ENCODE results near the gene RFC4. TPM values are rescaled to one million over a fixed set of nuclear protein-coding genes. Genes with fewer than 3 reads are reported as not detected.

Gene RFC4

DNA sequence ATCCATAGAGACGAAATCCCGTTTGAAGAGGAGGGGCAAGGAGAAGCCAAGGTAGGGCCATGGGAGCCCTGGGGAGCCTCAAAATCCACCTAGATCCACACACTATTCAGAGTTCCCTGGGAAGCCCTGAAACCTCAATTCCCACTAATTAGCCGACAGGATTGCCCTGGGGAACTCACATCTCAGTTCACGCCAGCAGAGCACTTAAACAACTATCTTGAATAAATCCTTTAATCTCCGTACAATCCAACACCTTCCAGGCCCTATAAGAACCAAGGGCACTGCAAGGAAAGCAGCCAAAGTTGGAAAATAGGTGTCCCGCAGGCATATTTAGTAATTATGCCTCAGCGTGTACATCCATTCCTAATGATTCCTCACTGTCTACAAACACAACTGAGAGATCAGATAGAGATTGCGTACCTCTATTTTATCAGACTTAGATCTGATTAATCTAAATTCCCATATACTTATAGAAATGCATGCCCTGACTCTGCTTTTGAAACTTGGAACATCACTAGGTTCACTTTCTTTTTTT lies 48.5 kb downstream of the RFC4 start:
- H3K4me3 ChIP-seq (ENCODE audit: low read length) = no peak overlapping the region
- H3K4me2 ChIP-seq (ENCODE audit: low read length) = no peak overlapping the region
- H3K27me3 ChIP-seq (ENCODE audit: control insufficient read depth, insufficient read depth, low read length) = peaks cover 3% of the 10 kb centered on the region
- peaks cover 4% of the 10 kb centered on the region for H3K4me1 ChIP-seq (ENCODE audit: control insufficient read depth, insufficient read depth, low read length)
- H3K9ac ChIP-seq (ENCODE audit: low read depth, low read length) = no peak overlapping the region
- no peaks in the 10 kb centered on the region for H3K9me3 ChIP-seq (replicated peaks; ENCODE audit: low read length)
- H3K36me3 ChIP-seq (ENCODE audit: insufficient read depth, low read length) = no peaks in the 10 kb centered on the region

DNA sequence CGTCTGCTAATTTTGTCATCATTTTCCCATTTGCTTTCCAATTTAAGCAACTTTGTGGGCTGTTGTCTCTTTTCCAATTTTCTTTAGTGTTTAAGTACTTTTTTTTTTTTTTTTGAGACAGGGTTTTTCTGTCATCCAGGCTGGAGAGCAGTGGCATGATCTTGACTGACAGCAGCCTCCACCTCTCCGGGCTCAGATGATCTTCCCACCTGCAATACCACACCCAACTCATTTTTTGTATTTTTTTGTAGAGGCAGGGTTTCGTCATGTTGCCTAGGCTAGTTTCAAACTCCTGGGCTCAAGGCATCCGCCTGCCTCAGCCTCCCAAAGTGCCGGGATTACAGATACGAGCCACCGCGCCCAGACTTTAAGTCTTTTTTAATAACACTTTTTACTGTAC lies 49.1 kb downstream of the RFC4 start:
- H3K9ac ChIP-seq (ENCODE audit: low read depth, low read length) = no peak overlapping the region
- H3K9me3 ChIP-seq (replicated peaks; ENCODE audit: low read length) = no peaks in the 10 kb centered on the region
- no peak overlapping the region for H3K4me3 ChIP-seq (ENCODE audit: low read length)

DNA sequence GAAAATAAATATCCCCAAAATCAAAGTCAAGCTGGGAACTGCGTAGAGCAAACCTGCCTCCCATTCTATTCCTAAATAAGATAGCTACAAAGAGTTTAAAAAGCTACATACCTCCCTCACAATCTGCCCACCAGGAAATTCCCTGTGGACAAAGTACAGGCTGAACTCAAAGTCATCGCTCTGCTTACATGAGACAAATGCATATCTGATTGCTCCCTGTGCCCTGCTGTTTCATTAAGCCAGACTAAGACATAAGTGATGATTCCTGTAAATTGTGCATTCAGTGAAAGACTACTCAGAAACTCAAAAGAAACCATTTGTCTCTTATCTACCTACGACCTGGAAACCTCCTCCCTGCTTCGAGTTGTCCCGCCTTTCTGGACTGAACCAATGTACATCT lies 51.4 kb downstream of the RFC4 start:
- H3K36me3 ChIP-seq (ENCODE audit: insufficient read depth, low read length) = no peaks in the 10 kb centered on the region
- H3K4me1 ChIP-seq (ENCODE audit: control insufficient read depth, insufficient read depth, low read length) = peaks cover 4% of the 10 kb centered on the region
- H3K4me3 ChIP-seq (ENCODE audit: low read length) = no peak overlapping the region
- H3K9ac ChIP-seq (ENCODE audit: low read depth, low read length) = no peak overlapping the region
- H3K4me2 ChIP-seq (ENCODE audit: low read length) = no peak overlapping the region
- H3K9me3 ChIP-seq (replicated peaks; ENCODE audit: low read length) = no peaks in the 10 kb centered on the region
- H3K27me3 ChIP-seq (ENCODE audit: control insufficient read depth, insufficient read depth, low read length) = peaks cover 3% of the 10 kb centered on the region

More for the DNA sequence above, 49.1 kb downstream of the RFC4 start:
- no peaks in the 10 kb centered on the region for H3K36me3 ChIP-seq (ENCODE audit: insufficient read depth, low read length)
- peaks cover 3% of the 10 kb centered on the region for H3K27me3 ChIP-seq (ENCODE audit: control insufficient read depth, insufficient read depth, low read length)
- no peak overlapping the region for H3K4me2 ChIP-seq (ENCODE audit: low read length)
- H3K4me1 ChIP-seq (ENCODE audit: control insufficient read depth, insufficient read depth, low read length) = peaks cover 4% of the 10 kb centered on the region

DNA sequence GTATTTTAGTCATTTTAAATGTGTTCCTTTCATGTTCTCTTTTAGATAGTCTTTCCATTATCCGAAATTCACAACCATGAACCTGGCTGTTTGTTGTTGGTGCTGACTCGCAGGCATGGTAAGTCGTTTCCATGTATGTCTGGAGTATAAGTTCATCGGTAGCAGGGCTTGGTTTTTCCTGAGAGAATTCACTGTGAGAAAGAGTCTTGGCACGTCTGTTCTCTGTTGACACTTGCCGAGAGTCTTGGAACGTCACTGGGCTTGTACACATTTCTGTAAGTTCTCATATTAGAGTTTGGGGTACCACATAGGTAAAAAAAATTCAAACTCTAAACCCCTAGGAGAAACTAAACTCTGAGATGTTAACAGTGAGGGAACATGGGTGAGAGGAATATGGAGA lies 52.3 kb downstream of the RFC4 start:
- Histone ChIP-seq H3K4me2 (ENCODE audit: low read length) (no peak overlapping the region), H3K4me3 (ENCODE audit: low read length) (no peak overlapping the region), H3K9me3 (replicated peaks; ENCODE audit: low read length) (no peaks in the 10 kb centered on the region), H3K4me1 (ENCODE audit: control insufficient read depth, insufficient read depth, low read length) (peaks cover 4% of the 10 kb centered on the region), H3K36me3 (ENCODE audit: insufficient read depth, low read length) (no peaks in the 10 kb centered on the region), H3K9ac (ENCODE audit: low read depth, low read length) (no peak overlapping the region), H3K27me3 (ENCODE audit: control insufficient read depth, insufficient read depth, low read length) (peaks cover 3% of the 10 kb centered on the region)

DNA sequence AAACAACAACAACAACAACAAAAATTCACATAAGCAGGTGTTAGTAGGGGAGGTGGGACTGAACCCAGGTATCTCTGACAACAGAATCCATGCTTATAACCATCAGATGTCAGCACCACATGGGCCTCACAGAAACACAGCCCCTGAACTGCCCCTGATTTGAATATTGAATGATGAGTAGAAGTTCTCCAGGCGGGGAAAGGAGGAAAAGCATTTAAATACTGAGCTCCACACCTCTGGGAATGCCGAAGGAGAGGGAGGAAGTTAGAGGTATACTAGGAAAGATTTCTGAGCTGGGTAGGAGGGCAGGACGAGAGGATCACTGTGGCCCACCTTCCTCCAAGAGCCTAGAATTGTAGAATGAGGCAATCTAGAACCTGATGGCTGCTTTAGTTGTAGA lies 54.8 kb downstream of the RFC4 start:
- Histone ChIP-seq H3K4me3 (ENCODE audit: low read length) (no peak overlapping the region), H3K4me2 (ENCODE audit: low read length) (no peak overlapping the region), H3K4me1 (ENCODE audit: control insufficient read depth, insufficient read depth, low read length) (peaks cover 4% of the 10 kb centered on the region), H3K27me3 (ENCODE audit: control insufficient read depth, insufficient read depth, low read length) (no peaks in the 10 kb centered on the region), H3K36me3 (ENCODE audit: insufficient read depth, low read length) (no peaks in the 10 kb centered on the region), H3K9ac (ENCODE audit: low read depth, low read length) (no peak overlapping the region), H3K9me3 (replicated peaks; ENCODE audit: low read length) (no peaks in the 10 kb centered on the region)

DNA sequence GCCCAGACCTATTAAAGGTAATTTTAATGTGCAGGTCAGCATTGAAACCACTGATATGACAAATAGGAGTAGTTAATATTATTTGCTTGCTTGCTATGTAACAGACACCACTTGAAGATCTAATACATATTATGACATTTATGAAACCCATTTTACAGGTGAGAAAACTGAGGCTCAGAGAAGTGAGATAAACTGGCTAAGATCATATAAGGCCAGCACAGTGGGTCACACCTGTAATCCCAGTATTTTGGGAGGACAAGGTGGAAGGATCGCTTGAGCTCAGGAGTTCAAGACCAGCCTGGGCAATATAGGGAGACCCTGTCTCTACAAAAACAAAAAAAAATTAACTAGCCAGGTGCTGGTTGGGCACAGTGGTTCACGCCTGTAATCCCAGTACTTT lies 56.0 kb downstream of the RFC4 start:
- Histone ChIP-seq H3K9me3 (replicated peaks; ENCODE audit: low read length) (no peaks in the 10 kb centered on the region), H3K4me3 (ENCODE audit: low read length) (no peak overlapping the region), H3K36me3 (ENCODE audit: insufficient read depth, low read length) (no peaks in the 10 kb centered on the region), H3K27me3 (ENCODE audit: control insufficient read depth, insufficient read depth, low read length) (no peaks in the 10 kb centered on the region), H3K4me2 (ENCODE audit: low read length) (no peak overlapping the region), H3K4me1 (ENCODE audit: control insufficient read depth, insufficient read depth, low read length) (peaks cover 8% of the 10 kb centered on the region), H3K9ac (ENCODE audit: low read depth, low read length) (no peak overlapping the region)

DNA sequence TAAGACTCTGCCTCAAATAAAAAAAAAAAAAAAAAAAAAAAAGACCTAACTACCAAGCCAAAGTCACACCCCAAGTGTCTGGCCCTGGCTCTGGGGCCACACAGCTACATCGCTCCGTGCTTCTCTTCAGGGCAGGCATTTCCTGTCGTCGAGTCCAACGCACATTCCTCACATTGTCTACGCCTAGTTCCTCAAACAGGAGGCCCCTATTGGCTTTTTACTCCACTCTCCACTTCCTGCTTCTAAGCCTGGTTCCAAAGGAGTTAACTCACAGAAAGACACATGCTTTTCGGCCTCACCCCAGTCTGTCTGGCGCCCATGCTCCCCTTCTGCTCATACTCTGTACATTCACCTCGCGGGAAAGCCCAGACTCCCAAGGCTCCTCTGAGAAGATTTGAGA lies 60.3 kb downstream of the RFC4 start:
- no peaks in the 10 kb centered on the region for H3K27me3 ChIP-seq (ENCODE audit: control insufficient read depth, insufficient read depth, low read length)
- H3K4me2 ChIP-seq (ENCODE audit: low read length) = peak overlapping the region; percentile 5
- no peaks in the 10 kb centered on the region for H3K9me3 ChIP-seq (replicated peaks; ENCODE audit: low read length)
- no peak overlapping the region for H3K4me3 ChIP-seq (ENCODE audit: low read length)
- H3K4me1 ChIP-seq (ENCODE audit: control insufficient read depth, insufficient read depth, low read length) = peaks cover 4% of the 10 kb centered on the region
- no peak overlapping the region for H3K9ac ChIP-seq (ENCODE audit: low read depth, low read length)
- H3K36me3 ChIP-seq (ENCODE audit: insufficient read depth, low read length) = no peaks in the 10 kb centered on the region

DNA sequence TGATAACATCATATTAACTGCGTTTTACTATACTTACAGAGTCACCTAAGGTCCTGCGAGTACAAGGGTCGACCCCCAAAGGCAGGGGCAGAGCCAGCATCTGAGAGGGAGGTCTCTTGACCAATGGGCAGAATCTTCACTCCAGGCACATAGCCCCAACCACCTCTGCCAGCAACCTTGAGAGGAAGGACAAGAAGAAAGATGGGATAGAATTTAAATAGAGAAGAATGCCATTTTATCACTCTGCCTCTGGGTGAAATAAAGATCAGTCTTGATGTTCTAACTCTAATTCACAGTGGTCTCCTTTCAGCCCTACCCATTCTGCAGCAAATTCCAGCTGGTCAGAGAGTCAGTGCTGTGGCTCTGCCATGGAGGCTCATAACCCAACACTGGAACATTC lies 62.6 kb downstream of the RFC4 start:
- Histone ChIP-seq H3K4me2 (ENCODE audit: low read length) (no peak overlapping the region), H3K9me3 (replicated peaks; ENCODE audit: low read length) (no peaks in the 10 kb centered on the region)

DNA sequence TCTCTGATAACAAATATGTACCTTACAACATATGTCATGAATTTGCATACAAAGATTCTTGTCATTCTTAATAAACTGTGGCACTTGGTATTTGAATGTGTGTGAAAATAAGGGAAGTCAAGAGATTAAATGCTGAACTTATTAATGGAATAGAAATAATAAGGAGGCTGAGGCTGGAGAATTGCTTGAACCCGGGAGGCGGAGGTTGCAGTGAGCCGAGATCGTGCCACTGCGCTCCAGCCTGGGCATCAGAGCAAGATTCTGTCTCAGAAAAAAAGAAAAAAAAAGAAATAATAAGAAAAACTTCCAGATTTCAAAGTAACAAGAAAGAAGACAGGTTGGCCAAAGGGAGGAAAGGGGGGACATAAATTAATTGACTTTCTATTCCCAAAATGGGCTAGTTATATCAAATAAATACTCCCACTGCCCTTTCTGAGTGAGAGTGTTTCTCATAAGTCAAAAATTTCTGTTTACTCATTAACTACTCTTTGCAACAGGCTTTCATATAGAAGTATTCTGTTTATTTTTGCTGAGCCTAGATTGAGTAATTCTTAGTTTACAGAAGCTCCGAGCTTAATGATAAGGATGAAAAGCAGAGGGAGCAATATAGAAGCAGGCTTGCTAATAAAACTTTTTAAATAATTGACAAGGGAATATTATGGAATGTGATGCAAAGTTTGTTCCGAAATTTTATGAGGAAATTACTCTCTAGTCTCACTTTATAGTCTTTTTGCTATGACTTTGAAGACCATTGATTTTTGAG lies 63.5 kb downstream of the RFC4 start:
- Histone ChIP-seq H3K4me2 (ENCODE audit: low read length) (no peak overlapping the region), H3K4me3 (ENCODE audit: low read length) (no peak overlapping the region), H3K4me1 (ENCODE audit: control insufficient read depth, insufficient read depth, low read length) (peaks cover 4% of the 10 kb centered on the region), H3K36me3 (ENCODE audit: insufficient read depth, low read length) (no peaks in the 10 kb centered on the region), H3K9me3 (replicated peaks; ENCODE audit: low read length) (no peaks in the 10 kb centered on the region), H3K9ac (ENCODE audit: low read depth, low read length) (no peak overlapping the region), H3K27me3 (ENCODE audit: control insufficient read depth, insufficient read depth, low read length) (no peaks in the 10 kb centered on the region)

More for the DNA sequence above, 62.6 kb downstream of the RFC4 start:
- Histone ChIP-seq H3K4me3 (ENCODE audit: low read length) (no peak overlapping the region), H3K9ac (ENCODE audit: low read depth, low read length) (no peak overlapping the region), H3K4me1 (ENCODE audit: control insufficient read depth, insufficient read depth, low read length) (peaks cover 4% of the 10 kb centered on the region), H3K36me3 (ENCODE audit: insufficient read depth, low read length) (no peaks in the 10 kb centered on the region), H3K27me3 (ENCODE audit: control insufficient read depth, insufficient read depth, low read length) (no peaks in the 10 kb centered on the region)

Small RNA genes within 50 kb of the gene (small RNA-seq; reads per million reads assigned to genes)
- gene RF00092 (not detected), gene RNU6-1105P (not detected), gene SNORA4 (not detected), gene SNORA63 (not detected), gene SNORA81 (not detected), gene SNORD2 (not detected)

All from skeletal muscle satellite cell (primary cell).